PC-9 (cell line): ENCODE results near the gene TUBGCP2. TPM values are rescaled to one million over a fixed set of nuclear protein-coding genes. Genes with fewer than 3 reads are reported as not detected.

Source experiments
- BruUV-seq: library from RNA; stranded (reverse); fragments of 400-500 nt; replicated peaks from 2 replicates; lab custom pipeline; 2021; lab: Mats Ljungman, UMichigan
- CTCF ChIA-PET: fragments of 300-600 bp; sonication (Branson Sonifier 250); formaldehyde crosslinking; loops from one replicate; lab custom pipeline; 2022; ENCODE audit warnings: antibody characterized with exemption; lab: Charles Lee
- POLR2A ChIA-PET: fragments of 300-600 bp; sonication (Branson Sonifier 250); formaldehyde crosslinking; loops from one replicate; lab custom pipeline; 2022; ENCODE audit warnings: antibody characterized with exemption; ENCODE audit not compliant: unreplicated experiment; lab: Charles Lee
- DNase-seq, 2 experiments: peaks; one replicate each; pipeline versions ENCODE4 v3.0.0 to v3.0.0-alpha.2; 2015 to 2022; ENCODE audit warnings: mixed read lengths in 1 of 2
- H2AFZ ChIP-seq: fragments of 200-600 bp; sonication (generic); 2 replicates; pipeline ENCODE4 v1.8.1; 2017; ENCODE audit warnings: antibody characterized with exemption
- H3F3A ChIP-seq: fragments of 200-600 bp; sonication (generic); 2 replicates; pipeline ENCODE4 v1.8.1; 2017; ENCODE audit warnings: antibody characterized with exemption, mild to moderate bottlenecking, low read depth; ENCODE audit not compliant: insufficient read depth
- H3K27ac ChIP-seq: fragments of 200-600 bp; sonication (generic); 2 replicates; pipeline ENCODE4 v1.6.1; 2016; ENCODE audit warnings: mixed run types
- H3K27me3 ChIP-seq: fragments of 200-600 bp; sonication (generic); 2 replicates; pipeline ENCODE4 v1.6.1; 2016; ENCODE audit warnings: low read depth, mixed run types; ENCODE audit not compliant: insufficient read depth
- H3K36me3 ChIP-seq: fragments of 200-600 bp; sonication (generic); 2 replicates; pipeline ENCODE4 v1.6.1; 2016; ENCODE audit warnings: low read depth, mixed run types
- H3K4me1 ChIP-seq: fragments of 200-600 bp; sonication (generic); replicated peaks from 2 replicates; pipeline ENCODE4 v1.6.1; 2016; ENCODE audit warnings: mixed run types; ENCODE audit not compliant: insufficient read depth
- H3K4me2 ChIP-seq: fragments of 200-600 bp; sonication (generic); 2 replicates; pipeline ENCODE4 v1.6.1; 2017; ENCODE audit warnings: mixed run types
- H3K4me3 ChIP-seq: fragments of 200-600 bp; sonication (generic); 2 replicates; pipeline ENCODE4 v1.6.1; 2016; ENCODE audit warnings: mixed run types
- H3K79me2 ChIP-seq: fragments of 200-600 bp; sonication (generic); 2 replicates; pipeline ENCODE4 v1.6.1; 2017; ENCODE audit warnings: low read depth, mixed run types
- H3K9me2 ChIP-seq: fragments of 200-600 bp; sonication (generic); 2 replicates; pipeline ENCODE4 v1.8.1; 2017; ENCODE audit warnings: mild to moderate bottlenecking; ENCODE audit not compliant: insufficient read depth
- H3K9me3 ChIP-seq: fragments of 200-600 bp; sonication (generic); 2 replicates; pipeline ENCODE4 v1.8.1; 2016; ENCODE audit warnings: low read depth; ENCODE audit not compliant: insufficient read depth
- H4K20me1 ChIP-seq: fragments of 200-600 bp; sonication (generic); 2 replicates; pipeline ENCODE4 v1.8.1; 2017; ENCODE audit not compliant: insufficient read depth
- CTCF ChIP-seq: fragments of 200-600 bp; sonication (generic); conservative IDR thresholded peaks from 2 replicates; pipeline ENCODE4 v1.6.1; 2017; ENCODE audit warnings: mixed run types, antibody characterized with exemption, mild to moderate bottlenecking, moderate library complexity
- EZH2 ChIP-seq: fragments of 200-600 bp; sonication (generic); IDR thresholded peaks from 2 replicates; pipeline ENCODE4 v1.8.0; 2017; ENCODE audit warnings: antibody characterized with exemption, low read depth
- intact Hi-C: fragments of 100-400 bp; cut with micrococcal nuclease; formaldehyde crosslinking; loops from one replicate; pipeline ENCODE4 v1.10.0; 2022; ENCODE audit not compliant: unreplicated experiment
- total RNA-seq: library from RNA; stranded (reverse); gene quantifications from 2 replicates; pipeline ENCODE4 v1.2.3, GENCODE V29; 2021

The TUBGCP2 gene
- total RNA-seq, 1 experiment from 2014 or later: 52.8 TPM

- Histone ChIP-seq H3K9me2 (no peaks in the 10 kb centered on the region), H3K4me3 (peak overlapping the region; percentile 58), H3K27ac (peak overlapping the region; percentile 89), H3K4me1 (peaks cover 38% of the 10 kb centered on the region), H3K36me3 (no peaks in the 10 kb centered on the region), H3K9me3 (no peaks in the 10 kb centered on the region), H3K27me3 (no peaks in the 10 kb centered on the region), H4K20me1 (no peaks in the 10 kb centered on the region), H3K4me2 (peak overlapping the region; percentile 89), H3K79me2 (0 out of 2 replicates have a peak, but pooled peaks cover 5% of the 10 kb centered on the region), H3F3A (peaks cover 29% of the 10 kb centered on the region), H2AFZ (no peak overlapping the region)
- intact Hi-C loops: no loop called here
- POLR2A ChIA-PET: interaction anchor here (0.9 kb wide), 1 partner anchor 16 kb away, joined by 10 read pairs; no protein-coding TSS in a partner anchor
- CTCF ChIA-PET: no interaction called here
- TF ChIP-seq EZH2 (no peak), CTCF (no peak)
- peak; percentile 54 to 68 for DNase-seq
- BruUV-seq: no TSS peak
These were observed 33.7 kb downstream of the TUBGCP2 start for GRCh38 chr10:133274751-133275683.

- H3F3A ChIP-seq: peaks cover 18% of the 10 kb centered on the region
These were observed 35.0 kb downstream of the TUBGCP2 start for GRCh38 chr10:133273534-133274143.

More at GRCh38 chr10:133273534-133274143, 35.0 kb downstream of the TUBGCP2 start:
- no peak for DNase-seq
- Histone ChIP-seq H3K27me3 (no peaks in the 10 kb centered on the region), H3K9me3 (no peaks in the 10 kb centered on the region), H3K27ac (no peak overlapping the region), H3K9me2 (no peaks in the 10 kb centered on the region), H3K4me1 (peaks cover 27% of the 10 kb centered on the region), H3K36me3 (no peaks in the 10 kb centered on the region), H3K4me2 (no peak overlapping the region), H4K20me1 (no peaks in the 10 kb centered on the region), H3K79me2 (0 out of 2 replicates have a peak, but pooled peaks cover 5% of the 10 kb centered on the region), H2AFZ (no peak overlapping the region), H3K4me3 (no peak overlapping the region)
- intact Hi-C loops: no loop called here
- TF ChIP-seq EZH2 (no peak), CTCF (no peak)
- BruUV-seq: no TSS peak
- ChIA-PET POLR2A (no interaction called here), CTCF (no interaction called here)
